ENCODE measurements around the gene THUMPD2. TPM values are rescaled to one million over a fixed set of nuclear protein-coding genes. Genes with fewer than 3 reads are reported as not detected.
A peak's percentile ranks its signal among the peaks of the same experiment; 100 is the strongest.

Gene THUMPD2, protein sequence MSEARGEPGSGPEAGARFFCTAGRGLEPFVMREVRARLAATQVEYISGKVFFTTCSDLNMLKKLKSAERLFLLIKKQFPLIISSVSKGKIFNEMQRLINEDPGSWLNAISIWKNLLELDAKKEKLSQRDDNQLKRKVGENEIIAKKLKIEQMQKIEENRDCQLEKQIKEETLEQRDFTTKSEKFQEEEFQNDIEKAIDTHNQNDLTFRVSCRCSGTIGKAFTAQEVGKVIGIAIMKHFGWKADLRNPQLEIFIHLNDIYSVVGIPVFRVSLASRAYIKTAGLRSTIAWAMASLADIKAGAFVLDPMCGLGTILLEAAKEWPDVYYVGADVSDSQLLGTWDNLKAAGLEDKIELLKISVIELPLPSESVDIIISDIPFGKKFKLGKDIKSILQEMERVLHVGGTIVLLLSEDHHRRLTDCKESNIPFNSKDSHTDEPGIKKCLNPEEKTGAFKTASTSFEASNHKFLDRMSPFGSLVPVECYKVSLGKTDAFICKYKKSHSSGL
- total RNA-seq, result 10 to 100 TPM in 3 of 4 donors, 1 to 10 TPM in 1; 9.3 to 26.7 (median 19.2) TPM

- 0 to 1% methylated on average over 16 to 29 of the region's 54 CpGs for WGBS, 2 donors
These were observed at the start of gene THUMPD2 for GRCh38 chr2:39778775-39779340. TSS of gene THUMPD2 (minus strand) at chr2:39779258. CDS start at chr2:39779239, 19 bp downstream.

DNA sequence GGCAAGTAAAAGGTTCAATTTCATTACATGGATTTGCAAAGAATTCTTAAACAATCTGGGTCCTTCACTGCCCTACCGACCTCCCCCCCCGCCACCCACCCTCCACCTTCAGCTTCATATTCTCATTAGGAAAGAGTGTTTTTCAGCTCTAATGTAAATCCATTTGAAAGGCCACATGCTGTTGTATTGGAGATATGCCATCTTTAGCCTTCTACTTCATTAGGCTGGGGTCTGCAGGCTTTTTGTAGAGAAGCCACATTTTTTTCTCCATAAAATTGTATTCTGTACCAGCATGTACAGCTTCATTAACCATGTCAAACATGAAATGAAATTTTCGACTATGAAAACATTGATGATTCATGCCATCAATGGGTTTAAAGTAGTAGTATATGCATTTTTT lies 42.8 kb upstream of the THUMPD2 start:
- Histone ChIP-seq H3K36me3 (no peaks in the 10 kb centered on the region), H3K27me3 (no peaks in the 10 kb centered on the region), H3K9me3 (no peaks in the 10 kb centered on the region), H3K4me3 (replicated peaks in 1 of 3) (no peak overlapping the region), H3K4me1 (no peaks in the 10 kb centered on the region), H3K27ac (no peak overlapping the region)
- DNase-seq, result no peak
- intact Hi-C loops (cut with DNase I), result no loop called here
- TF ChIP-seq POLR2A (IDR thresholded peaks at IDR 0.05), result no peak
- TF ChIP-seq, protein P1, sequence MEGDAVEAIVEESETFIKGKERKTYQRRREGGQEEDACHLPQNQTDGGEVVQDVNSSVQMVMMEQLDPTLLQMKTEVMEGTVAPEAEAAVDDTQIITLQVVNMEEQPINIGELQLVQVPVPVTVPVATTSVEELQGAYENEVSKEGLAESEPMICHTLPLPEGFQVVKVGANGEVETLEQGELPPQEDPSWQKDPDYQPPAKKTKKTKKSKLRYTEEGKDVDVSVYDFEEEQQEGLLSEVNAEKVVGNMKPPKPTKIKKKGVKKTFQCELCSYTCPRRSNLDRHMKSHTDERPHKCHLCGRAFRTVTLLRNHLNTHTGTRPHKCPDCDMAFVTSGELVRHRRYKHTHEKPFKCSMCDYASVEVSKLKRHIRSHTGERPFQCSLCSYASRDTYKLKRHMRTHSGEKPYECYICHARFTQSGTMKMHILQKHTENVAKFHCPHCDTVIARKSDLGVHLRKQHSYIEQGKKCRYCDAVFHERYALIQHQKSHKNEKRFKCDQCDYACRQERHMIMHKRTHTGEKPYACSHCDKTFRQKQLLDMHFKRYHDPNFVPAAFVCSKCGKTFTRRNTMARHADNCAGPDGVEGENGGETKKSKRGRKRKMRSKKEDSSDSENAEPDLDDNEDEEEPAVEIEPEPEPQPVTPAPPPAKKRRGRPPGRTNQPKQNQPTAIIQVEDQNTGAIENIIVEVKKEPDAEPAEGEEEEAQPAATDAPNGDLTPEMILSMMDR (IDR thresholded peaks at IDR 0.05), result no peak
- 72 to 78% methylated on average over 3 of the region's 3 CpGs for WGBS, 2 donors

More at GRCh38 chr2:39778775-39779340, at the start of gene THUMPD2:
- Histone ChIP-seq H3K9me3 (no peaks in the 10 kb centered on the region), H3K4me1 (peaks cover 19 to 22% of the 10 kb centered on the region in 2 donors), H3K36me3 (no peaks in the 10 kb centered on the region), H3K27me3 (no peaks in the 10 kb centered on the region), H3K27ac (peak within 1 kb of the TSS; percentile 73 to 84 (median 80)), H3K4me3 (replicated peaks in 1 of 3) (peak within 1 kb of the TSS; percentile 76 to 91 (median 85))
- DNase-seq, result peak; percentile 69 to 76
- intact Hi-C loops (cut with DNase I), result no loop called here
- TF ChIP-seq POLR2A (IDR thresholded peaks at IDR 0.05), result peak in 1 of 2 donors; percentile 78
- TF ChIP-seq, protein P1 (IDR thresholded peaks at IDR 0.05), result no peak

DNA sequence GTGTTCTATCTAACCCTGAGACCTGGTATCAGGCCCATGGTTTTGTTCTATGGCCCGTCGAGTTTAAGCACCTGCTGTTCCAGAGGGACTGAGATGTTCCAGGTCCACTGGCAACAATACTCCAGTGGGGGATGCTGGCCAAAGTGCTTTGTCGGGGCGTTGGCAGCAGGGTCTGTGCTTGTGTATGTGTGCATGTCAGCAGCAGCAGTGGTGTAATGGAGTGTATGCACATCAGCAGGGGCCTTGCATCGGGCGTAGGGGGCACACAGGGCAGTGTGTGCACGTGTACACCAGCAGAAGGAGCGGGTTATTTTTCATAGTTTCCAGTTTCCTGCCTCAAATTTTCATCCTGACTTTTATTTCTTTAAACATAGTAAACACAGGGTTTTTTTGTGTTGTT lies 37.8 kb upstream of the THUMPD2 start:
- intact Hi-C loops (cut with DNase I), result no loop called here
- TF ChIP-seq, protein P1 (IDR thresholded peaks at IDR 0.05), result no peak
- no peak for TF ChIP-seq POLR2A (IDR thresholded peaks at IDR 0.05)
- no peaks in the 10 kb centered on the region for H3K4me1 ChIP-seq
- H3K36me3 ChIP-seq, result no peaks in the 10 kb centered on the region
- WGBS, 2 donors, result 90 to 93% methylated on average over 8 of the region's 8 CpGs
- H3K9me3 ChIP-seq, result no peaks in the 10 kb centered on the region
- H3K27me3 ChIP-seq, result no peaks in the 10 kb centered on the region
- no peak for DNase-seq
- no peak overlapping the region for H3K27ac ChIP-seq
- no peak overlapping the region for H3K4me3 ChIP-seq (replicated peaks in 1 of 3)

DNA sequence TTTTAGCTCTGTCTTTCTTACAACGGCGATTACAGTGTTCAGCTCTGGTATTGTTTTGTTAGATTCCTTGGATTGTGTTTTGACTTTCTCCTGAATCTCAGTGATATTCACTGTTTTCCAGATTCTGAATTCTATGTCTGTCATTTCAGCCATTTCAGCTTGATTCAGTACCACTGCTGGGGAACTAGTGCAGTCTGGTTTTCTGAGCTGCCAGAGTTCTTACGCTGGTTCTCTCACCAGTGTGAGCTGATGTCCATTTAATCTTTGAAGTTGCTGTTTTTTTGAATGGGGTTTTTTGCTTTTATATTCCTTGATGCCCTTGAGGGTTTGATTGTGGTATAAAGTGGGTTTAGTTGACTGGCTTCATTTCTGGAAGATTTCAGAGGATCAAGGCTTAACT lies 37.4 kb upstream of the THUMPD2 start:
- TF ChIP-seq, protein P1 (IDR thresholded peaks at IDR 0.05), result no peak
- no peak for TF ChIP-seq POLR2A (IDR thresholded peaks at IDR 0.05)
- intact Hi-C loops (cut with DNase I), result no loop called here

More for the DNA sequence above, 37.4 kb upstream of the THUMPD2 start:
- no peaks in the 10 kb centered on the region for H3K36me3 ChIP-seq
- no peak for DNase-seq
- H3K9me3 ChIP-seq, result no peaks in the 10 kb centered on the region
- 74 to 89% methylated on average over 3 of the region's 3 CpGs for WGBS, 2 donors
- no peaks in the 10 kb centered on the region for H3K27me3 ChIP-seq
- H3K4me3 ChIP-seq (replicated peaks in 1 of 3), result no peak overlapping the region
- H3K4me1 ChIP-seq, result no peaks in the 10 kb centered on the region
- no peak overlapping the region for H3K27ac ChIP-seq

Data from thyroid gland (tissue), 4 donors.